EH (cell line): ENCODE measurements around the gene AKNAD1.
"Not testable (repeated sequence)": the region's sequence is repeated elsewhere in the genome, so short reads cannot be mapped to it uniquely, and the experiment has no call there.

Source experiments
- DNase-seq: peaks from one replicate; pipeline ENCODE4 v3.0.0-alpha.2; 2015; ENCODE audit warnings: low read depth

The AKNAD1 gene

GRCh38 chr1:108785880-108786279 is 71.0 kb downstream of the AKNAD1 start:
- no peak for DNase-seq

- DNase-seq: no peak
Measured at GRCh38 chr1:108785264-108785663, 71.6 kb downstream of the AKNAD1 start.

DNA sequence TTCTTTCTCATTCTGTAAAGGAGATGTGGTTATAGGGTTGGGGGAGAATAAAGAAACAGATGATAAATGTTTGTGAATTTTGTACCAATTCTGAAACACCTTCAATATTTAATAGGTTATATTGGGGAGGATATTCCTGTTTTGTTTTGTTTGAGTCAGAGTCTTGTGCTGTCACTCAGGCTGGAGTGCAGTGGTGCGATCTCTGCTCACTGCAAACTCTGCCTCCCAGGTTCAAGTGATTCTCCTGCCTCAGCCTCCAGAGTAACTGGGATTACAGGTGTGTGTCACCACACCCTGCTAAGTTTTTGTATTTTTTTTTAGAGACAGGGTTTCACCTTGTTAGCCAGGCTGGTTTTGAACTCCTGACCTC is 75.3 kb downstream of the AKNAD1 start:
- DNase-seq: not testable (repeated sequence)

GRCh38 chr1:108780937-108781574 is 75.8 kb downstream of the AKNAD1 start:
- no peak for DNase-seq

DNA sequence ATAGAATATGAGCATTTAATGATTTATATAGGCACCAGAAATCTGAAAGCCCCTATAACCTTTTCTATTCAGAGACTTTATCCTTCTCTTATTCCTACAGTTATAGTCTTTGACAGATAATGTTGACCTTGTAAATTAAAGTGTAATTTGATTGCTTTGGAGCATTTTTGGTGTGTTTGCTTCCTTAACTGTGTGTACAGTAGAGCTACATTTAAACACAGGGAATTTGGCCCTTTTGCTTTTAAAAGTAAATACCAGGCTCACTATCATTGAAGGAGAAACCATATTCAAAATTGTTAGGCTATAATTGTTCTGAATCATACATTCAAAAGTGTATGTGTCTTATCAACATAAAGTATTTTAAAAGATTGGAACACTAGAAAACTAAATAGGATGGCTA is 77.4 kb downstream of the AKNAD1 start:
- no peak for DNase-seq

GRCh38 chr1:108777839-108778238 is 79.1 kb downstream of the AKNAD1 start:
- DNase-seq: no peak

GRCh38 chr1:108767708-108768107 is 89.2 kb downstream of the AKNAD1 start:
- DNase-seq: no peak

DNA sequence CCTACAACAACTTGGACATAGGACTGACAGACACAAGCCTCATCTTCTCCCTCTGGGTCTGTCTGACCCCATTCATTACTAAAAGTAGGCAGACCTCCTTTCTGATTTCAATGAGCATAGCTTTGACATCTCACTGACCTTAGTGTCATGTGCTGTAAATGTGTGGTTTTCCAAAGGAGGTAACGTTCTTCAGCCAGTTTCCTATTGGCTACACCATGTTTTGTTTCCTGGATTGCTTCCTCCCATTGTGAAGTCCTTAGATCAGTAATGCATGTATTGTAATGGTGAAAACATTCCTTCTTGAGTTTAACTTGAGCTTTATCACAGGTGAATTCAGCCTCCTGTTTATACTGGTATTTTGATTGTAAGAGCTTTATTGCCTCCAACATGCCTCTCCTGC is 89.8 kb downstream of the AKNAD1 start:
- DNase-seq: no peak
